HEK293T (cell line): ENCODE data around the gene TBC1D26.

ENCODE experiments used
- BHLHE40 ChIP-seq: fragments of 450-650 bp; IDR thresholded peaks from 2 replicates; pipeline ENCODE4 v1.6.1; 2016; ENCODE audit warnings: mild to moderate bottlenecking, moderate library complexity, borderline replicate concordance
- FOXA1 ChIP-seq: fragments of 450-650 bp; IDR thresholded peaks from 2 replicates; pipeline ENCODE4 v1.6.1; 2016; ENCODE audit warnings: mild to moderate bottlenecking
- FOXM1 ChIP-seq: fragments of 450-650 bp; IDR thresholded peaks from 2 replicates; pipeline ENCODE4 v1.6.1; 2017; ENCODE audit warnings: mild to moderate bottlenecking, borderline replicate concordance
- NFRKB ChIP-seq: fragments of 450-650 bp; IDR thresholded peaks from 2 replicates; pipeline ENCODE4 v1.6.1; 2016; ENCODE audit warnings: mild to moderate bottlenecking, moderate library complexity
- PKNOX1 ChIP-seq: fragments of 450-650 bp; IDR thresholded peaks from 2 replicates; pipeline ENCODE4 v1.6.1; 2016
- SP1 ChIP-seq: fragments of 450-650 bp; IDR thresholded peaks from 2 replicates; pipeline ENCODE4 v1.6.1; 2017
- SUZ12 ChIP-seq: fragments of 450-650 bp; IDR thresholded peaks from 2 replicates; pipeline ENCODE4 v1.6.1; 2016; ENCODE audit warnings: mild to moderate bottlenecking
- TARDBP ChIP-seq: fragments of 450-650 bp; IDR thresholded peaks from 2 replicates; pipeline ENCODE4 v1.6.1; 2016
- ZNF384 ChIP-seq: fragments of 450-650 bp; IDR thresholded peaks from 2 replicates; pipeline ENCODE4 v1.6.1; 2016

- TF ChIP-seq SUZ12: no peak
- TF ChIP-seq TARDBP: no peak
- TF ChIP-seq FOXM1: no peak
- TF ChIP-seq NFRKB: no peak
- no peak for TF ChIP-seq SP1
- no peak for TF ChIP-seq PKNOX1
- TF ChIP-seq ZNF384: no peak
- TF ChIP-seq BHLHE40: no peak
- no peak for TF ChIP-seq FOXA1
Measured at GRCh38 chr17:15742921-15743320, 10.8 kb downstream of the TBC1D26 start.
